CD4-positive, alpha-beta T cell treated with Interleukin-6 at 100 ng/mL for 8 hours (primary cell): ENCODE data around the gene ZKSCAN3.
"Not testable (repeated sequence)": the region's sequence is repeated elsewhere in the genome, so short reads cannot be mapped to it uniquely, and the experiment has no call there.

Experiments
- DNase-seq: peaks from one replicate; pipeline ENCODE4 v3.0.0-alpha.2; 2020; ENCODE audit warnings: mixed read lengths, low spot score

The ZKSCAN3 gene

DNA sequence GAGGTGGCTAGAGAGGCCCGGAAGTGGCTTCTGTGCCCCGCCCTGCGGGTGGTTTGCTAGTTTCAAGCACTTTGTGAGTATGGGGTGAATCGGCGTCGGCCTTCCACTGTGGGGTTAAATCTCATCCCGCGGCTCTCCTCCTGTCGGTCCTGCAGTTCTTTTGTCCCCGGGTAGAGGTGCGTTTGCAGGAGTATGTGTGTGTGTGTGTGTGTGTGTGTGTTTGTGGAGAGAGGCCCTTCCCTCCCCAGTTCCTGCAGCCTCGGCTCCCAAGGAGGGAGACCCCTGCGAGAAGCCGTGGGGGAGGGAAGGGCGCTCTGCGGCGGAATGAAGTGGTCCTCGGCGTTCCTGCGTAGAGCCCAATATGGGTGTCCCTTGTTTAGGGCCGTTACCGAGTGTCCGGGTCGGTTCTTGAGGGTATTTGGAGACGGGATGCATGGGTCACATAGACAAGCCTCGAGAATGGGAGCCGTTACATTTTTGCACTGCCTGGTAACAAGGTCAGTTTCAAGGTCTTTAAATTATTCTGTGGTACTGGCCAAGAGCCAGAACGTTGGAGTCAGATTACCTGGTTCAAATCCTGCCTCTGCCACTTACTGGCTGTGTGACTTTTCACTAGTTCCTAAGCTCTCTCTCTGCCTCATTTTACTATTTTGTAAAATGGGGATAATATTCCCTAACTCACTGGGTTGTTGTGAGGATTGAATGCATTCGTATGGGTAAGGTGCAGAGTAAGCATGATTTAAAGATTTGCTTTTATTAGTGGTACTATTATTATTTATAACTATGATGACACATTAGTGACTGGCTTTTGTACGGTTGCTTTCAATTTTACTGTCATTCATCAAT, at the start of gene ZKSCAN3:
TSS of gene ZKSCAN3 (plus strand) at position 56 of the 846 bp plus-strand sequence. CDS start 9,640 bp downstream, outside the sequence.
- peak; percentile 84 for DNase-seq

DNA sequence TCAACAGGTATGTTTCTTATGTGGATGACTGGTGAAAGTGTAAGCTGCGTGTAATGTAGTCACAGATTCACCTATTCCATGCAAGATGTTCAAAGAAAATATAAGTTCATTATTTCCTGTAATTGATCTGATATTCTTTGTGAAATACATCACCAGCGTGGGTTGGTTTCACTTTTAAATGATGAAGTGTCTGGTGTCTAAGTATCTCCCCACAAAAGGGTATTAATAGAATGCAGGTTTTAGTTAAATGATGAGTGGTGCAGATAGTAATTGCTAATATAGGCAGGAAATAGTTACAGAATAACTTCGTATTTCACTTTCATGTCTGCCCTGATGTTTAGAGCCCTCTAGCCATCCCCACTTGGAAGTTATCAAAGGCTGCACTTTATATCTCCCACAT, 46.2 kb upstream of the ZKSCAN3 start:
- no peak for DNase-seq

DNA sequence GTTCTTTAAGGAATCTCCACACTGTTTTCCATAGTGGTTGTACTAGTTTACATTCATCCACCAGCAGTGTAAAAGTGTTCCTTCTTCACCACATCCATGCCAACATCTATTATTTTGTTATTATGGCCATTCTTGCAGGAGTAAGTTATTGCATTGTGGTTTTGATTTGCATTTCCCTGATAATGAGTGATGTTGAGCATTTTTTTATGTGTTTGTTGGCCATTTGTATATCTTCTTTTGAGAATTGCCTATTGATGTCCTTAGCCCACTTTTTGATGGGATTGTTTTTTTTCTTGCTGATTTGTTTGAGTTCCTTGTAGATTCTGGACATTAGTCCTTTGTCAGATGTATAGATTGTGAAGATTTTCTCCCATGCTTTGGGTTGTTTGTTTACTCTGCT, 43.4 kb upstream of the ZKSCAN3 start:
- DNase-seq: not testable (repeated sequence)

DNA sequence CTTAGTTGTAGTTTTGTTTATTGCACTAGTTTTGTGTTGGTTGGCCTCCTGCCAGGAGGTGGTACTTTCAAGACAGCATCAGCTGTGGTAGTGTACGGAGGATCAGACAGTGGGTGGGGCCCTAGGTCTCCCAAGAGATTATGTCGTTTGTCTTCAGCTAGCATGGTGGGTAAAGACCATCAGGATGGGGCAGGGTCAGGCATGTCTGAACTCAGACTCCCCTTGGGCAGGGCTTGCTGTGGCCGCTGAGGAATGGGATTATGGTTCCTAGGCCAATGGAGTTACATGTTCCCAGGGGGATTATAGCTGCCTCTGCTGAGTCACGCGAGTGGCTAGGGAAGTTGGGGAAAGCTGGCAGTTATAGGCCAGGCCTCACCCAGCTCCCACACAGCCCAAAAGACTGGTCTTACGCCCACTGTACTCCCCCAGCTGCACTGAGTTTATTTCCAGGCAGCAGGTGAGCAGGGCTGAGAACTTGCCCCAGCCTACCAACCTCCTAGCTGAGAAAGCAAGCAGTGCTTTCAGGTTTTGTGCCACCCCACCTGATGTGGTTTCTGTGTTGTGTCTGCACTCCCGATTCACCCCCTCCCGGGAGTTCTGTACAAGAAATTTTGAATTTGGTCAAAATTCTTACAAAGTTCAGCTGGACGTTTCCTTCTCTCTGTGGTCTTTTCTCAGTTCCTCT, 38.5 kb upstream of the ZKSCAN3 start:
- DNase-seq: no peak

DNA sequence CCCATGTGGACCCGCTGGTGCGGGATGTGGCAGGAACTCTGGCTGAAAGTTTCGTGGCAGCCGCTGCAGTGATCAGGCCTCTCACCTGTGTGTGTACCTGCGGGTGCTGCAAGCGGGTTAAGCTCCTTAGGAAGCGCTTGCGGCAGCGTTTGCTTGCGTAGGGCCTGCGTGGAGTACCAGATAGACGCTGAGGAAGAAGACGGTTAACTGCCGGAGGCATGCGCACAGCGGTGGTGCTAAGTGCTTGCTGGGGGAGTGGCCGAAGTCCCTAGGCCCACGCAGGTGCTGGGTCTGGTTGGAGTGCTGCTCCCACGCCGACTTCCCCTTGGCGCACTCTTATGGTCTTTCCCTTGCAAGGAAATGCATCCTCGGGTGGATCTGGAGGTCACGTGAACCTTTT, 36.8 kb upstream of the ZKSCAN3 start:
- DNase-seq: no peak

DNA sequence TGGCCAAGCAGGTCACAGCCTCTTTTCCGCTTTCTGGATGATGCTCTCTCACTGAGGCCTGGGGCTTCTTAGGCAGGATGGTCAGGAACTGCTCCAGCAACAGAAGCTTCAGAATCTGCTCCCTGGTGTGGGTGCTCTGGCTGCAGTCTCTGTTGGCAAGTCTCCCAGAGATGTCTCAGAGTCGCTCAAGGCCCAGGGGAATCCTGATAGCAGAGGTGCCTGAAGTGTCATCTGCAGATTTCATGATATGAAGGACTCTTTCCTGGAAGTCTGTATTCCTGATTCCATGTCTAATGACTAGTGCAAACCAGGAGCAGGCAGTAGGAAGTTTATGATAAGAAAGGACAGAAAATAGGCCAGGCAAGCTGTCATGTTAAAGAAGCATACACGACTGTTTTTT, 34.1 kb upstream of the ZKSCAN3 start:
- no peak for DNase-seq

DNA sequence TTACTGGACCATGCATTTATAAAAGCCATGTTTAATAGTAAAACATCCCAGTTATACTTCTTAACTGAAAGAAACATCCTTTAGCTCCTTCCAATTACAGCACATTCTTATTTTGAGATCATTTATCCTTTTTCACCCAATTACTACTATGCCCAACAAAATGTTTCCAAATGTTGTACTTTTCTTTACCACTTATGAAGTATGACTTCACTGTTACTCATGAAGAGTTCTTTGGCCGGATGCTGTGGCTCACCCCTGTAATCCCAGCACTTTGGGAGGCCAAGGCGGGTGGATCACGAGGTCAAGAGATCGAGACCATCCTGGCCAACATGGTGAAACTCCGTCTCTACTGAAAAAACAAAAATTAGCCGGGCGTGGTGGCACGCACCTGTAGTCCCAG, 31.9 kb upstream of the ZKSCAN3 start:
- not testable (repeated sequence) for DNase-seq

DNA sequence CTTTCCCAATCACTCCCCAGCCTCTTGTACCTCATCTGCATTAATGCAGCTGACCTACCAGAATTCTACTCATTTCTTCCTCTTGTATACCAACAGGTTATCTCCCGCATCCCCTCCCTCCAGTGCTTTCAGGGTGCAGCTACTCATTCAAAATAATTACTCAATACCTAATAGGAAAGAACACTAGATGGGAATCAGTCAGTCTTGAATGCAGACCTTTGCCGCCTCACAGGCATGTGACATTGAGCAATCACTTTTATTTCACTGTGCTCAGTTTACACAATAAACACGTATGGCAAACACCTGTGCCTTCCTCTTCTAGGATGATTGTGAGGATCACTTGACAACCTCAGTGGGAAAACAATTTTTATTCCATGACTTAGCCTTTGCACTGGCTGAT, 27.1 kb upstream of the ZKSCAN3 start:
- DNase-seq: no peak

DNA sequence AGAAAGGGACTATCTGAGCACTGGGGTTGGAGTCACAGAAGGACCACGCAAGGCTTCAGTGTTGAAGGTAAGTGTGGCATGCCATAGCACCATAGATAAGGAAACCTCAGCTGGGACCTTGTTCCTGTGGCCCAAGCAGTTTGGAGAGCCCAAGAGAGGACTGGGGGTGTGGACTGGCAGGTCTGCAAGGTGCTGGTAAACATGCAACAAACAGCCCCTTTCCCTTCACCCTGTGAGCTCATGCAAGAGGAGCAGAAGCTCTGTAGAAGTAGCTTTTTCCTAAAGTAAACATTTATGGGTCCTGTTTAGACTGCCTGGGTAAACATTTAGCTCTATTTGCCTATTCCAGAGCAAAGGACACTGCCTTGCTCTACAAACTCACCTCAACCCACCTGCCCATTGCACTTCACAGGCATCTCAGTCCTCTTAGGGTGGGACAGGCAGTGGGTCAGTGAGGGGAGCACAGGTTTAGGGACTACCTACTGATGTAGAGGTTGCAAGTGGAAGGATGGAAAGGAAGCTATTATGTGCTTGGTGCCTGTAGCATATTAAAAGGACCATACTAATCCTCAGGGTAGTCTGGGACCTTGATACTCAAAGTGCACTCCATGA, 25.8 kb upstream of the ZKSCAN3 start:
- no peak for DNase-seq

DNA sequence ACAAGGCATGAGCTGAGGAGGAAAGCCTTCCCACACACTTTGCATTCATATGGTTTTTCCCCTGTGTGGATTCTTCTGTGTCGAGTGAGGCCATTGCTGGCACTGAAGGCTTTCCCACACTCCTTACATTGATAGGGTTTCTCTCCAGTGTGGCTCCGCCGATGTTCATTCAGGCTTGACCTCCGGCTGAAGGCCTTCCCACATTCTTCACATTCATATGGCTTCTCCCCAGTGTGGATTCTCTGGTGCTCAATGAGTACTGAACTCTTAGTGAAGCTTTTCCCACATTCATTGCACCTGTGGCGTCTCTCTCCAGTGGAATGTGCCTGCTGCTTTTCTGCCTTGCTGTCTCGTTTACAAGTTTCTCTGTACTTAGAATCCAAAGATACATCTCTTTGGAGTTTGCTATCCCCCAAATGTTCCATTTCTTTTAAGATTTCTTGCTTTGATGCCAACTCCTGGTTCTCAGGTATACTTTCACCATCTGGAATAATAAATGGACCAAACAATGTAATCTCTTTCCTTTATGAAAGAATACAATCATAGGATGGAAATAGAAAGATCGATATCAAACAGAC, 23.3 kb upstream of the ZKSCAN3 start:
- no peak for DNase-seq

DNA sequence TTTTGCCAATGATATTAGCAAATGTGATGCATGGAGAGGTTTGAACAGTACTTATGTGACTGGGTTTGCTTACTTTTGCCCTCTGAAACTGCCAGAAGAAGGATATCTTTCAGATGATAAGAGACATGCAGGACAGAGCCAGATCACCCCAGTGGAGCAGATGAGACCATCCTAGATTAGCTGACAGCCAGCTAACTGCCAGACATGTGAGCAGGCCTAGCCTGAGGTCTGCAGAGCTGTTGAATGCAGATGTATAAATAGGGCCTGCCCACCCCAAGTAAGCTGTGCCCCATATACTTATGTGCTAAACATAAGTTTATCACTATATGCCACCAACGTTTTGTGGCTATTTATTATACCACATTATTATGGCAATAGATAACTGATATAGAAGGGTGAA, 19.7 kb upstream of the ZKSCAN3 start:
- no peak for DNase-seq

DNA sequence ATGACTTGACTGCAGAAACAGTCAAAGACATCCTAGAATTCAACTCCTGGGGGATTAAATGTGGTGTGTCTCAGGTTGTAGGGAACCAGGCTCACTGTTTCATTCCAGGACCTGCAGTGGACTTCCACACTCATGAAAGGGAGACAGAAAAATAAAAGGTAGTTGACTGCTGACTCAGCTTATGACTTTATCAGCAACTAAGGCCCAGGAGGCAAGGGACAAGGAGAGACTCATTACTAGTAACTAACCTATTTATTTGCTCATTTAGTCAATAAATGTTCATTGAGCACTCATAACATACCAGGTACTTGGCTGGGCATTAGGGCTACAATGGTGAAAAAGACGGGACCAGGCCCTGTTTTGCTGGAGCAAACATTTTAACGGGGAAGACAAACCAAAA, 16.7 kb upstream of the ZKSCAN3 start:
- DNase-seq: no peak

DNA sequence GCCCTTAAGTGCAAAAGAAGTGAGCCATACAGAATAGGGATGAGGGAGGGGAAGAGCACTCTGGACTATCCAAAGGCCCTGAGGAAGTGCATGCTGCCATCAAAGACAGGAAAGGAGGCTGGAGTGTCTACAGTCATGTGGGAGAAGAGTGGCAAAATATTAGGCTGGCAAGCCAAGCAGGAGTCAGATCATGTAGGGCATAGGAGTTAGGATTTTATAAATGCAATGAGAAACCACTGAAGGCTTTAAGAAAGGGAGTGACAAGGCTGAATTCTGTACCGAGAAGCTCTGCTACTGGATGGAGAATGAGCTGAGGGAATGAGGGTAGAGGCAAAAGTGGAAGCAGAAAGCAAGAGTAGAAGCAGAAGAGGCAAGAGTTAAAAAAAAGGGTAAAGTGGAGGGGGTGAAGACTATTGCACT, 16.1 kb upstream of the ZKSCAN3 start:
- no peak for DNase-seq

DNA sequence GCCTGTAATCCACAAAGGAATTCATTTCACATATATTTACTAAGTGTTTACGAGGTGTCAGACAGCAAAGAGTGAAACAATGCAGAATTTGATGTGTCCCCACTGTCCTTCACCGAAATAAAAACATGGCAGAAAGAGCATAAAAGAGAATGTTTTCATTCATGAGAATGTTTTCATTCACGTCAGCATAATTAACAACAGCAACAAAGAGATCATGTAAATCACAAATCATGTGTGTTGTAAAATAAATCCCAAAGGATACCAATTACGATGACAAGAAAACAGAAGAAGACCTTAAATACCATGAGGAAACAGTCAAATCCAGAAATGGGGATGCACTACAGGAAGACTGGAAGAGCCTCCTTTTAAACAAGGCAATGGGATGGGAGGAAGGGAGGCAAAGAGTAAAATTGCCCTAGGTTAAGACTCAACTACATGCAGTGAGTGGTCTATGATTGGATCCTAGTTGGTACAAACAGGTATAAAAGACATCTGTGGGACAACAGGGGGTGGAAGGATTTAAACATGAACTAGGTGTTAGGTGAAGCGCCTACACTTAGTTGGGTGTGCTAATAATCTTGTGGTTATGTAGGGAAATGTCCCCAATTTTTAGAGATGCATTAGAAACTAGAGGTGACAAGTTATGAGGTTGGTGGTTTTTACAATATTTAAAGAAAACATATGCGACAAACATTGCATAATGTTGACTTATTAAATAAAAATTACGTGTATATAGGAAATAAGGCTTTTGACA, 15.3 kb upstream of the ZKSCAN3 start:
- no peak for DNase-seq

DNA sequence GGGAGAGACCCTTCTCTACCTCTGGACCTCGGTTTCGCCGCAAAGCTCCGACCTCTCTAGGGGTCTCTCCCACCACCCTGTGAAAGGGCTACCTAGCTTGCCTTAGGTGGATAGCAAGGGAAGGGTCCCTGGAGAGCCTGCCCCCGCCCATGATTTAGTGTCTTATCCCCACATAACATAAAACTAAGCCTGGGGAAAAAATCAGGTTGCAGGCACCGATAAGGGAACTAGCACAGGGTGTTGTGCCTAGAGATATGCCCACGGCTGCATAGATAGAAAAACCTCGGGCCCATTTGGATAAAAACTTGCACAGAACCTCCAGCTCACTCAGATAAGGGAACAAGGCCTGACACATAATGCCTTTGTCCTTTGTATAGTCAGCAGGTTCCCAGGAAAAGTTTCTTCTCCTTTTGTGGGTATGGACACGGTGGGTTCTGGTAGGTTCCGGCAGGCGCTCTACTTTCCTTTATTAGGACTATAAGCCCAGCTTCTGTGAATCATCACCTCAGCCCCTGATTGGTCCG, 14.6 kb upstream of the ZKSCAN3 start:
- DNase-seq: no peak

DNA sequence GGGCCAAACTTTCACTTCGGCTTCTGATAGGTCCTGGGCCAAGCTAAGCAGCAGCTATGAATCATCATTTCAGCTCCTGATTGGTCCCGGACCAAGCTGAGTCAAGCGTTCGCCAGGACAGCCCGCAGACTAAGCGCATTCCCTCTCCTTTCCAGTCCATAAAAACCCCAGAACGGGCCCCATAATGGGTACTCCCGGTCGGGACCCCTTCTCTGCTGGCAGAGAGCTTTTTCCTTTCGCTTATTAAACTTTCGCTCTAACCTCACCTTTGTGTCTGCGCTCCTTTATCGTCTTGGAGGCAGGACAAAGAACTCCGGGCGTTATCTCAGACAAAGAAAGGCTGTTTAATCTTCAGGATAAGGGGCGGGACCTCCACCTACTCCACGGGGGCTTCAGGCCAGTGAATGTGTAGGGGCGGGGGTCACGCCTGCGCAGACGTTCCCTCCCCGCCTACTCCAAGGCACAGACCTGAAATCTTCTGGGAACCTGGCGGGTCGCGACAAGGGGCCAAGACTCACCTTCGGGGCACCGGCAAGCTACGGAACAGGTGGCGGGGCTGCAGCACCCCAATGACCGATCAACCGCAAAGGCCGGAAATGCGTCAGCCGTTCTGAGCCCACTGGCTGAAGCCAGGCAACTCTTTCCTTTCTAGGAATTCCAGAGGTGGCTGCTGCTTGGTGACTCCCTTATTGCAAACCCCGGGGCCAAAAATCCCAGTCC, 14.0 kb upstream of the ZKSCAN3 start, which contains the start of gene ZSCAN31:
TSS of gene ZSCAN31 (minus strand) at position 585 of the 720 bp plus-strand sequence. CDS start 6,465 bp downstream, outside the sequence.
- peak; percentile 85 for DNase-seq

DNA sequence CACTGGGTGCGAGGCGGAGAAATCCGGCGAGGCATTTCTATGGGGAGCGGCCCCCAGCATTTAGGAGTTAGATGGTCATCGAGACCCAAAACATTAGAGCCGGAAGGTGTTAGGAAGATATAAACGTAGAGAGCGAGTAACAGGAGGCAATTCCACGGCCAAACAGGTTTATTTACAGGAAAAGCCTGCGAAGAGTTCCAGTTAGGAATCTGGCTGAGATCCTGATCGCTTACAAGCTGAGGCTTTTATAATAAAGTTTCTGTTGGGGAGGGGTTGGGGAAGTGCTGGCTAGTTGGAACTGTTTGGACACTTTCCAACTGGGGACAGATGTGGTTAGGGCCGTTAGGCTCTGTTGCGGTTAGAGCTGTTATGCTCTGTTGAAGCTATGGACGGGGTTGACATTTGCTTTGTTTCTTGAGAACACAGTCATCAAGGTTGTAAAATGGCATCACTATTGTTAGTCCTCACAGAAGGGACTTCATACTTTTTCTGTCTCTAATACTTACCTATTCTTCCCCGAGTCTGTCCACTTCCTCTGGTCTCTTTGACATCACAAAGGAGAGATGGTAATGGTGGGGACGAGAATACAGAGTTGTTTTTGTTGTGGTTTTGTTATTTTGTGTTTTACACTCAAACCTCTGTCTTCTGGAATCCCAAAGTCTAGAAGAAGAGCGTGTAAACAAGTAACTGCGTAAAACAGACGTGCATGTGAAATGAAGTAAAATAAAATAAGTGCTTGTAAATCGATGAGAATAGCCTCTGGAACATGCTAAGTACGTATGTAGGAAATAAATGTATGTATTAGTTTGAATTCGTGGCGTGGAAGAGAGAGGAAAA, 13.2 kb upstream of the ZKSCAN3 start:
- peak; percentile 20 for DNase-seq

DNA sequence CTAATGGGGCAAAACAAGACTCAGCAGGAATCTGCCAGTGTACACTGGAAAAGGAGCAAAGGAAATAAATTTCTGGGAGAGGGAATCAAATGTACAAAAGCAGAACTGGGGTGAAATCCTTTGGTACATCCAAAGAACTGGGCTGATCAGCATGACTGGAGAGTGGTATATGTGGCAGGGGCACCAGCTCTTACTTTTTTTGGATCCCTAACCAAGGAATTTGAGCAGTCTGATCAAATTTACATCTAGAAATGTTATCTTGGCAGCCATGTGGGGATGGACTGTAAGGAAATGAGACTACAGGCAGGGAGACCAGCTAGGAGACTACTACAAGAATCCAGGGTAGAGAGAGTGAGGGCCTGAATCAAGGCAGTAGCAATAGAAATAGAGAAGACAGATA, 12.6 kb upstream of the ZKSCAN3 start:
- DNase-seq: no peak

DNA sequence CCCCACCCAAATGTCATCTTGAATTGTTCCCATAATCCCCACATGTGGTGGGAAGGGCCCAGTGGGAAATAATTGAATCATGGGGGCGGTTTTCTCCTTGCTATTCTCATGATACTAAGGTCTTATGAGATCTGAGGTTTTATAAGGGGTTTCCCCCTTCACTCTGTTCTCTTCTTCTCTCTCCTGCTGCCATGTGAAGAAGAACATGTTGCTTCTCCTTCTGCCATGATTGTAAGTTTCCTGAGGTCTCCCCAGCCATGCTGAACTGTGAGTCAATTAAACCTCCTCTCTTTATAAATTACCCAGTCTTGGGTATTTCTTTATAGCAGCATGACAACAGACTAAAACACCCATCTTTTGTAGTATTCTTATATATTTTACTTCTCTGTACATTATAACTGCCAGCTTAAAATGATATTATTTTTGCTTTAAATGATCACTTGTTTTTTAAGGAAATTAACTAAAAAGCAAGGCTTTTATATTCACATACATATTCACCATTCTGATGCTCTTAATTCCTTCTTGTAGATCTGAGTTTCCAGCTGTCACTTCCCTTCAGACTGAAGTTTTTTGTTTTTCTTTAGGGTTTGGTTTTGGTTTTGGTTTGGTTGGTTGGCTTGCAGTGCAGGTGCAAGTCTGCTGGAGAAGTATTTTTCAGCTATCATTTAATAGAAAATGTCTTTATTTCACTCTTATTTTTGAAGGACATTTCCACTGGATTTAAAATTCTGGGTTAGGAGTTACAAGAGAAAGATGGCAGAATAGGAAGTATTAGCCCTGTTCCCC, 9.2 kb upstream of the ZKSCAN3 start:
- no peak for DNase-seq
